Measurements from ENCODE around the gene NDUFV1.

Gene NDUFV1

DNA sequence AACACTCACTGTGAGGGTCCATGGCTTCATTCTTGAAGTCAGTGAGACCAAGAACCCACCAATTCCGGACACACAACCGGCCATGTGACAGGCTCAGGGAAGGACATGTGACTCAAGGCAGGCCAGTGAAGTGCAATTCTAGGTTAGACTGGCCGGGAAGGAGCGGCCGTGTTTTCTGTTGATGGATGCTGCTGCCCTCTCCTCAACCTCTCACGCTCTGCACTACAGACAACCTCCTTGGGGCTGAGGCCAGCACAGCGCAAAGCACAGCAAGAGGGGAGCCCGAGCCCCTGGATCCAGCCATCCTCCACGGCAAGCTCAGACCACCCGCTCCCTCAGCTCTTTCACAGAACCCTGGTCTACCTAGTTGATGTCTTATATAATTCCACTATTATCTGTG, 20.2 kb downstream of the NDUFV1 start:
- no peak overlapping the region for H3K4me3 ChIP-seq (ENCODE audit: low read depth, low read length)
- TF ChIP-seq, protein P1, sequence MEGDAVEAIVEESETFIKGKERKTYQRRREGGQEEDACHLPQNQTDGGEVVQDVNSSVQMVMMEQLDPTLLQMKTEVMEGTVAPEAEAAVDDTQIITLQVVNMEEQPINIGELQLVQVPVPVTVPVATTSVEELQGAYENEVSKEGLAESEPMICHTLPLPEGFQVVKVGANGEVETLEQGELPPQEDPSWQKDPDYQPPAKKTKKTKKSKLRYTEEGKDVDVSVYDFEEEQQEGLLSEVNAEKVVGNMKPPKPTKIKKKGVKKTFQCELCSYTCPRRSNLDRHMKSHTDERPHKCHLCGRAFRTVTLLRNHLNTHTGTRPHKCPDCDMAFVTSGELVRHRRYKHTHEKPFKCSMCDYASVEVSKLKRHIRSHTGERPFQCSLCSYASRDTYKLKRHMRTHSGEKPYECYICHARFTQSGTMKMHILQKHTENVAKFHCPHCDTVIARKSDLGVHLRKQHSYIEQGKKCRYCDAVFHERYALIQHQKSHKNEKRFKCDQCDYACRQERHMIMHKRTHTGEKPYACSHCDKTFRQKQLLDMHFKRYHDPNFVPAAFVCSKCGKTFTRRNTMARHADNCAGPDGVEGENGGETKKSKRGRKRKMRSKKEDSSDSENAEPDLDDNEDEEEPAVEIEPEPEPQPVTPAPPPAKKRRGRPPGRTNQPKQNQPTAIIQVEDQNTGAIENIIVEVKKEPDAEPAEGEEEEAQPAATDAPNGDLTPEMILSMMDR (IDR thresholded peaks at IDR 0.05; ENCODE audit: low read depth, low read length) = no peak

DNA sequence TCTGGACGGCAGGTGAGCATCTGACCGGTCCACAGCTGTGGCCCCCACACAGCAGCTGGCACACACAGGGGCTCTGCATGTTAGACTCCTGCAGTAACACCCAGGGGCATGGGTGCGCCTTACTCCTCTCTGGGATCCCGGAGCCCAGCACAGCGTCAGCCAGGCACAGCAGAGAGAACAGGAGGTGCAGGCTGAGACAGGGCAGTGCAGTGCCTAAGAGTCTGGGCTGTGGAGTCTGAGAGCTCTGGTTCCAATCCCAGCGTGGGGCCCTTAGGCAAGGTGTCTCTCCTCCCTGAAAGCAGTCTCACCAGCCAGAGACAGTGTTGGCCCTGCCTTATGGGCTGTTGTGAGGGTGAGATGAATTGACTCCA, 20.7 kb downstream of the NDUFV1 start:
- no peak overlapping the region for H3K4me3 ChIP-seq (ENCODE audit: low read depth, low read length)

DNA sequence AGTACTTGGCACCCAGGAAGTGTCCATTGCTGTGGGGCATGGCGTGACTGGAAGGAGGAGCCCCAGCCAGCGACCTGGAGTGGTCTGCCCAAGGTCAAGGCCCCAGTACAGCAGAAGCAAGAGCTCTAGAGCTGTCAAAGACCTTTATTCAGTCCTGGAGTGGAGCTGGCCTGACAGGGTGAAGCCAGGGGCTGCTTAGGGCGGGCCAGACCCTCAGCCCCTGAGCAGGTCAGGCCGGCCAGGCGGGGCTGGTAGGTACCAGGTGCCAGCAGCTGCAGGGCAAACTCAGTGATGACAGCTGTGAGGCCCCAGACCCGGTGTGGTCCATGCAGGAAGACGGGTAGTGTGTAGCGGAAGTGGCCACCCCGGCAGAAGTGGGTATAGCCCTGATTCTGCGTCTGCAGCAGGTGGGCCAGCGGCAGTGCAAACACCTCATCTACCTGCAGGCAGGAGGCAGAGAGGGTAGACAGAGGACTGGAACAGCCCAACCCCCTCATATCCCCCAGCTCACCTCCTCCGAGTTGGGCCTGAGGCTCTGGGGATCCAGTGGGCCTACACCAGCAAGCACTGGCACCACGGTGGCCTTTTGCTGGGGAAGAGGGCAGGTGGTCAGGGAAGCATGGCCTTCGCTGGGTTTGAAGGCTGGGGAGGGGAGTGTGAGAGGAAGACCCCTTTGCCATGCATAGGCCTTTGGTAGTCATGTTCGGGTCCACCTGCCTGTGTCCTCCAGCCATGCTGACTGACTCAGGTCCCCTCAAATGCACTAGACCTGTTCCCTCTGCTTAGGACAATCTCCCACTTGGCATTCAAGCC, 21.3 kb downstream of the NDUFV1 start:
- no peak overlapping the region for H3K4me3 ChIP-seq (ENCODE audit: low read depth, low read length)
- TF ChIP-seq, protein P1 (IDR thresholded peaks at IDR 0.05; ENCODE audit: low read depth, low read length) = no peak

More for the DNA sequence above, 20.7 kb downstream of the NDUFV1 start:
- TF ChIP-seq, protein P1 (IDR thresholded peaks at IDR 0.05; ENCODE audit: low read depth, low read length) = no peak

DNA sequence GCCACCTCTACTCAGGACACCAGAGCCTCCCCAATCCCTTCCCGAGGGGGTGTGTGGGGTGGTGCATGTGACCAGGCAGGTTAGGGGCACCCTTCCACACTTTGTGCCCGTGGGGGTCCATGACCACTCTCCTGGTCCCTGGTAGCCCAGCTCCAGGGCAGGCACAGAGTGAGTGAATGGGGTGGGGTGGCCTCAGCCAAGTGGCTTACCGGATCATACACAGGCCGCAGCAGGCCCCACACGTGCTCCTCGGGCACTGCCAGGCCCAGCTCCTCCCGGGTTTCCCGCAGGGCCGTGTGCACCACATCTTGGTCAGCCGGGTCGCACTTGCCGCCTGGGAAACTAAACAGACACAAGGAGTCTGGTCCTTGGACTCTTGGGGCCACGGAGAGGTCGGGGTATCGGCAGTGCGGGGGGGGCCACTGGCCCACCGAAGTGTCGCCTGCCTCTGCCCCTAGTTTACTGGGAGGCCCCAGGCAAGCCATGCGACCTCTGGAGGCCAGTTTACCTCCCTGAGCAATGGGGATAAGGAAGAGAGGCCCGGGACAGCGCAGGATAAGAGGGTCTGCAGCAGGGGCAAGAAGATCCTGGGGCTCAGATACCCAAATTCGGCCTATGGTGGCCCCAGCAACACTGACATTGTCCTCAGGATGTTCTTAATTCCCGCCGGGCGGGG, 22.1 kb downstream of the NDUFV1 start:
- H3K4me3 ChIP-seq (ENCODE audit: low read depth, low read length) = peak overlapping the region; percentile 59
- TF ChIP-seq, protein P1 (IDR thresholded peaks at IDR 0.05; ENCODE audit: low read depth, low read length) = peak; percentile 73; the same call in 1 of the 2 replicates

DNA sequence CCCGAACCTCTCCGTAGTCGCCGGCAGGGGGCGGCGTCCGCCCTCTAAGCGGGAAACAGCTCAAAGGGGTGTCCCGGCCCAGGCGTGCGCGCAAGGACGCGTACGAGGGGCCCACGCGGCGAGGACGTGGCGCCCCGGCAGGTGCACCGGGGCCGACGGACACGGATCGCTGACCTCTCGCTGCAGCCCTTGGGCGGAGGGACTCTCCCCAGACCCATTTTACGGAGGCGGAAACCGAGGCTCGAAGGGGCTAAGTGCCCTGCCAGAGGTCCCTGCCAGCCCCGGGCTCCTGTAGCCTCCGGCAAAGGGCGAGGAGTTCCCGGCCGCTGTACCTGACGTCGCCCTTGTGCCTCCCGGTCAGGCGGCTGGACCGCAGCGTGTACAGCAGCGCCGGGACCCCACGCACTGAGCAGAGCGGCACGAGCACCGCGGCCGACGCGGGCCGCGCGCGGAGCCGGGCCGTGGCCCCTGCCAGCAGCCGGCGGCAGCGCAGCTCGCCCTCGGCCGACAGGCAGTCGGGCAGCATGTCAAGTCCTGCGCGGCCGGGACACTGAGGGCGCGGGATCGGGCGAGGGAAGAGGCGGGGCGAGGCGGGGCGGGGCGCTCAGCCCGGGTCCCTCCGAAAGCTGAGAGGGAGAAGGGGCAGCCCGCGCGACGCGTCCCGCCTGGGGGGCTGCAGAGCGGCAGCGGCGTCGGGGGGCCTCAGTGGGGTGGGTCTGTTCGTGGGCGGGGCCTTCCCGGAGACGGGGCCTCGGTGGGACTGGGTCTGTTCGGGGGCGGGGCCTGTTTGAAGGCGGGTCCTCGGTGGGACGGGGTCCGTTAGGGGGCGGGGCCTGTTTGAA, 22.9 kb downstream of the NDUFV1 start, which contains the start of gene NUDT8:
TSS of gene NUDT8 (minus strand) at position 552 of the 842 bp plus-strand sequence. CDS start at position 526, 26 bp downstream.
- TF ChIP-seq, protein P1 (IDR thresholded peaks at IDR 0.05; ENCODE audit: low read depth, low read length) = no peak; the same call in 1 of the 2 replicates
- peak within 1 kb of the TSS; percentile 72 for H3K4me3 ChIP-seq (ENCODE audit: low read depth, low read length)

DNA sequence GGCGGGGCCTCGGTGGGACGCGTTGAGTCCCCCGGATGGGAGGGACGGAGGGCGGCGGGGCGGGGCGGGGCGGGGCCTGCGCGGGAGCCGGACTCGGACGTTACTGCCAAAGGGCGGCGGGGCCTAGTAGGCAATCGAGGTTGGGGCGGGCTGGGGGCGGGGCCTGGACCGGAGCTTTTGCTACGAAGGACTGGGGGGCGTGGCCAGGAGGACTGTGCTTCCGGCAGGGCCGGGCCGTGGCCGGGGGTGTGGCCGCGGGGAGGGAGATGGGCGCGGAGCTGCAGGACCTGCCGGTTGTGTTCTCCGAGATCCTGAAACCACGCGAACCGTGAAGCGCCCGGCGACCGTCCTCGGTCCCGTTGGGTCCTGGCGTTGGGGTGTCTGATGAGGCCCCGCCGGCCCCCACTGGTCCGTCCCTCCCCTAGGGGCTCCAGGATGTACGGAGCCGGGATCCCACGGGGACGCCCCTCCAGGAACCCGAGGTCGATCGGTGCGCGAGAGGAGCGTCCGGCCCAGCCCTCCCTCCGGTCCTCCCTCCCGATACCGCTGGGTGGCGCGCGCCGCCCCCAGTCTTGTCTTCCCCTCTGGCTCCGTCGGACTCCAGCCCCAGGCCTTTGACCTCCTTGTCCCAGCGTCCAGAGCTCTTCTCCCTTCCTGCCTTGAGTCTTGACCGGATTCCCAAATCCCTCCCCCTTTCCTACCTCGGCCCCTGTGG, 23.6 kb downstream of the NDUFV1 start:
- H3K4me3 ChIP-seq (ENCODE audit: low read depth, low read length) = peak overlapping the region; percentile 72

More for the DNA sequence above, 23.6 kb downstream of the NDUFV1 start:
- TF ChIP-seq, protein P1 (IDR thresholded peaks at IDR 0.05; ENCODE audit: low read depth, low read length) = peak; percentile 73
